ENCODE measurements around the gene ARHGAP12. TPM values are rescaled to one million over a fixed set of nuclear protein-coding genes. Genes with fewer than 3 reads are reported as not detected.
"Not testable (repeated sequence)": the region's sequence is repeated elsewhere in the genome, so short reads cannot be mapped to it uniquely, and the experiment has no call there.

The ARHGAP12 gene
- total RNA-seq, 1 donor from 2014 or later: 27.2 TPM

- H3K27me3 ChIP-seq: no peaks in the 10 kb centered on the region
- H3K4me3 ChIP-seq: no peak overlapping the region
- ATAC-seq: peak; percentile 79
- H3K9me3 ChIP-seq: no peaks in the 10 kb centered on the region
- no peaks in the 10 kb centered on the region for H3K36me3 ChIP-seq
- intact Hi-C loops (cut with DNase I): no loop called here
- TF ChIP-seq CTCF (IDR thresholded peaks at IDR 0.05): no peak
- no peak for DNase-seq
- H3K27ac ChIP-seq: no peak overlapping the region
- peaks cover under 1% of the 10 kb centered on the region for H3K4me1 ChIP-seq
Measured at GRCh38 chr10:31972519-31973041, 43.9 kb upstream of the ARHGAP12 start.

- H3K9me3 ChIP-seq; ATAC-seq; intact Hi-C loops (cut with DNase I); H3K4me1 ChIP-seq; H3K36me3 ChIP-seq; DNase-seq; H3K27me3 ChIP-seq; H3K4me3 ChIP-seq; H3K27ac ChIP-seq: not testable (repeated sequence)
Measured at GRCh38 chr10:31969847-31970246, 41.2 kb upstream of the ARHGAP12 start.

GRCh38 chr10:31963589-31963980 lies 35.0 kb upstream of the ARHGAP12 start:
- Histone ChIP-seq H3K4me1 (peaks cover 20% of the 10 kb centered on the region), H3K9me3 (no peaks in the 10 kb centered on the region), H3K36me3 (no peaks in the 10 kb centered on the region), H3K27ac (peak overlapping the region; percentile 21), H3K27me3 (no peaks in the 10 kb centered on the region), H3K4me3 (no peak overlapping the region)
- intact Hi-C loops (cut with DNase I): no loop called here
- ATAC-seq: no peak
- no peak for DNase-seq
- no peak for TF ChIP-seq CTCF (IDR thresholded peaks at IDR 0.05)

- Histone ChIP-seq H3K27me3 (no peaks in the 10 kb centered on the region), H3K36me3 (no peaks in the 10 kb centered on the region), H3K4me1 (peaks cover 20% of the 10 kb centered on the region), H3K4me3 (no peak overlapping the region), H3K27ac (peak overlapping the region; percentile 21), H3K9me3 (no peaks in the 10 kb centered on the region)
- ATAC-seq (peak; percentile 63), DNase-seq (no peak)
- TF ChIP-seq CTCF (IDR thresholded peaks at IDR 0.05): no peak
- intact Hi-C loops (cut with DNase I): no loop called here
Measured at GRCh38 chr10:31962826-31963588, 34.4 kb upstream of the ARHGAP12 start.

- ATAC-seq: peak; percentile 74
- H3K4me3 ChIP-seq: no peak overlapping the region
Measured at GRCh38 chr10:31961277-31962074, 32.8 kb upstream of the ARHGAP12 start.

More at GRCh38 chr10:31961277-31962074, 32.8 kb upstream of the ARHGAP12 start:
- intact Hi-C loops (cut with DNase I): no loop called here
- Histone ChIP-seq H3K4me1 (peaks cover 20% of the 10 kb centered on the region), H3K9me3 (no peaks in the 10 kb centered on the region), H3K27ac (no peak overlapping the region), H3K27me3 (no peaks in the 10 kb centered on the region), H3K36me3 (no peaks in the 10 kb centered on the region)
- DNase-seq: no peak
- TF ChIP-seq CTCF (IDR thresholded peaks at IDR 0.05): no peak

All from upper lobe of right lung (tissue), 1 donor.